IMR-90 (cell line): ENCODE results near the gene CLDN2. TPM values are rescaled to one million over a fixed set of nuclear protein-coding genes. Genes with fewer than 3 reads are reported as not detected.

Experiments used
- ATAC-seq: fragments of 200-7000 bp; cut with Tn5 transposase; 2 replicates; pipeline ENCODE4 v1.9.1; 2020; ENCODE audit warnings: low read depth, mild to moderate bottlenecking, moderate library complexity
- BruUV-seq: library from RNA; stranded (reverse); fragments of 400-500 nt; replicated peaks from 2 replicates; lab custom pipeline; 2021; lab: Mats Ljungman, UMichigan
- CTCF ChIA-PET: fragments of 300-600 bp; formaldehyde crosslinking; extraction: SDS; loops from one replicate; lab custom pipeline; 2021; ENCODE audit warnings: antibody characterized with exemption; lab: Yijun Ruan, JAX
- POLR2A ChIA-PET: fragments of 300-600 bp; sonication (Branson Sonifier 250); formaldehyde crosslinking; loops from one replicate; lab custom pipeline; 2022; ENCODE audit warnings: antibody characterized with exemption; ENCODE audit not compliant: unreplicated experiment; lab: Charles Lee
- DNase-seq: peaks from one replicate; pipeline ENCODE4 v3.0.0; 2013
- H2AFZ ChIP-seq: replicated peaks from 2 replicates; pipeline ENCODE3; 2013; ENCODE audit warnings: low read length, mild to moderate bottlenecking; ENCODE audit not compliant: poor library complexity
- H2AK5ac ChIP-seq: 2 replicates; pipeline ENCODE4 v1.6.1; 2013; ENCODE audit warnings: low read depth, low read length, inconsistent platforms
- H2AK9ac ChIP-seq: replicated peaks from 2 replicates; pipeline ENCODE3; 2013; ENCODE audit warnings: mild to moderate bottlenecking, low read depth, low read length, moderate library complexity; ENCODE audit not compliant: poor library complexity
- H2BK120ac ChIP-seq: 2 replicates; pipeline ENCODE4 v1.6.1; 2013; ENCODE audit warnings: low read depth, low read length, inconsistent platforms
- H2BK15ac ChIP-seq: 3 replicates; pipeline ENCODE4 v1.6.1; 2013; ENCODE audit warnings: low read depth, low read length, inconsistent platforms
- H2BK20ac ChIP-seq: 2 replicates; pipeline ENCODE4 v1.6.1; 2013; ENCODE audit warnings: low read depth, mild to moderate bottlenecking, inconsistent platforms, low read length, moderate library complexity
- H2BK5ac ChIP-seq: 2 replicates; pipeline ENCODE4 v1.6.1; 2013; ENCODE audit warnings: mild to moderate bottlenecking, low read depth, low read length, inconsistent platforms; ENCODE audit not compliant: poor library complexity, severe bottlenecking
- H3K14ac ChIP-seq: replicated peaks from 2 replicates; pipeline ENCODE4 v1.6.1; 2013; ENCODE audit warnings: low read depth, low read length, inconsistent platforms
- H3K18ac ChIP-seq: 2 replicates; pipeline ENCODE4 v1.6.1; 2013; ENCODE audit warnings: low read depth, low read length, control low read depth
- H3K23ac ChIP-seq: 2 replicates; pipeline ENCODE4 v1.6.1; 2013; ENCODE audit warnings: low read depth, low read length, inconsistent platforms
- H3K27ac ChIP-seq: 2 replicates; pipeline ENCODE4 v1.5.1; 2013; ENCODE audit warnings: mild to moderate bottlenecking, control low read depth, low read length; ENCODE audit not compliant: insufficient read depth
- H3K27me3 ChIP-seq: 2 replicates; pipeline ENCODE4 v1.6.1; 2013; ENCODE audit warnings: low read length; ENCODE audit not compliant: control insufficient read depth, insufficient read depth
- H3K36me3 ChIP-seq: 2 replicates; pipeline ENCODE4 v1.6.1; 2013; ENCODE audit warnings: low read length, mixed read lengths; ENCODE audit not compliant: control insufficient read depth, insufficient read depth
- H3K4ac ChIP-seq: 2 replicates; pipeline ENCODE4 v1.6.1; 2013; ENCODE audit warnings: low read depth, low read length, inconsistent platforms
- H3K4me1 ChIP-seq: 2 replicates; pipeline ENCODE4 v1.6.1; 2013; ENCODE audit warnings: low read length, mixed read lengths; ENCODE audit not compliant: control insufficient read depth, insufficient read depth
- H3K4me2 ChIP-seq: 2 replicates; pipeline ENCODE4 v1.6.1; 2013; ENCODE audit warnings: low read depth, mild to moderate bottlenecking, control low read depth, low read length, moderate library complexity
- H3K4me3 ChIP-seq: 2 replicates; pipeline ENCODE4 v1.5.1; 2013; ENCODE audit warnings: low read depth, mild to moderate bottlenecking, control low read depth, low read length, moderate library complexity; ENCODE audit not compliant: insufficient read depth
- H3K56ac ChIP-seq: 2 replicates; pipeline ENCODE4 v1.6.1; 2013; ENCODE audit warnings: low read length, inconsistent platforms; ENCODE audit not compliant: insufficient read depth; ENCODE audit errors: extremely low read depth
- H3K79me1 ChIP-seq, 2 experiments: 2 replicates each; pipeline ENCODE4 v1.6.1; 2013; ENCODE audit warnings: low read length in 2 of 2, inconsistent platforms in 1 of 2, low read depth in 1 of 2
- H3K9ac ChIP-seq: 2 replicates; pipeline ENCODE4 v1.6.1; 2013; ENCODE audit warnings: low read depth, low read length, control low read depth
- H3K9me1 ChIP-seq: 2 replicates; pipeline ENCODE4 v1.6.1; 2013; ENCODE audit warnings: low read length, inconsistent platforms; ENCODE audit not compliant: insufficient read depth
- H3K9me3 ChIP-seq: 2 replicates; pipeline ENCODE4 v1.6.1; 2013; ENCODE audit warnings: low read length; ENCODE audit not compliant: control insufficient read depth, insufficient read depth
- H4K20me1 ChIP-seq: 2 replicates; pipeline ENCODE4 v1.6.1; 2013; ENCODE audit warnings: low read length, inconsistent platforms; ENCODE audit not compliant: insufficient read depth
- H4K5ac ChIP-seq: 2 replicates; pipeline ENCODE4 v1.6.1; 2013; ENCODE audit warnings: mild to moderate bottlenecking, low read depth, low read length, control low read depth
- H4K8ac ChIP-seq, 2 experiments: 2 replicates each; pipeline ENCODE4 v1.6.1; 2013; ENCODE audit warnings: low read depth in 2 of 2, low read length in 2 of 2, control low read depth in 1 of 2, inconsistent platforms in 1 of 2
- H4K91ac ChIP-seq: 2 replicates; pipeline ENCODE4 v1.6.1; 2013; ENCODE audit warnings: low read depth, low read length, inconsistent platforms; ENCODE audit not compliant: insufficient read depth
- BHLHE40 ChIP-seq: fragments of 150-350 bp; IDR thresholded peaks from 2 replicates; pipeline ENCODE4 v1.6.1; 2016; ENCODE audit warnings: mild to moderate bottlenecking, low read depth, low read length
- CEBPB ChIP-seq: IDR thresholded peaks from 2 replicates; pipeline ENCODE4 v1.6.1; 2012; ENCODE audit warnings: low read depth, low read length, improper control_type of control experiment
- CHD1 ChIP-seq: IDR thresholded peaks from 2 replicates; pipeline ENCODE4 v1.6.1; 2012; ENCODE audit warnings: low read depth, low read length, improper control_type of control experiment
- CTCF ChIP-seq: conservative IDR thresholded peaks from 2 replicates; pipeline ENCODE4 v1.5.1; 2012; ENCODE audit warnings: mild to moderate bottlenecking, low read depth, low read length, improper control_type of control experiment
- ELK1 ChIP-seq: fragments of 150-350 bp; IDR thresholded peaks from 2 replicates; pipeline ENCODE4 v1.6.1; 2016; ENCODE audit warnings: low read depth, mild to moderate bottlenecking, low read length, moderate library complexity, borderline replicate concordance
- FOS ChIP-seq: fragments of 150-350 bp; IDR thresholded peaks from 2 replicates; pipeline ENCODE4 v1.6.1; 2016; ENCODE audit warnings: low read depth, low read length
- MAFK ChIP-seq: IDR thresholded peaks from 2 replicates; pipeline ENCODE4 v1.6.1; 2012; ENCODE audit warnings: low read depth, low read length, improper control_type of control experiment
- MAZ ChIP-seq: IDR thresholded peaks from 2 replicates; pipeline ENCODE4 v1.6.1; 2012; ENCODE audit warnings: low read depth, mild to moderate bottlenecking, low read length, improper control_type of control experiment, moderate library complexity, borderline replicate concordance
- MXI1 ChIP-seq: IDR thresholded peaks from 2 replicates; pipeline ENCODE4 v1.6.1; 2012; ENCODE audit warnings: low read depth, mild to moderate bottlenecking, low read length, moderate library complexity, borderline replicate concordance
- NFE2L2 ChIP-seq: fragments of 150-350 bp; IDR thresholded peaks from 2 replicates; pipeline ENCODE4 v1.6.1; 2016; ENCODE audit warnings: low read depth, mild to moderate bottlenecking, low read length
- POLR2A ChIP-seq: IDR thresholded peaks from 2 replicates; pipeline ENCODE4 v1.6.1; 2012; ENCODE audit warnings: mild to moderate bottlenecking, low read depth, low read length
- RAD21 ChIP-seq: IDR thresholded peaks from 2 replicates; pipeline ENCODE4 v1.6.1; 2012; ENCODE audit warnings: low read length, improper control_type of control experiment
- RCOR1 ChIP-seq: IDR thresholded peaks from 2 replicates; pipeline ENCODE4 v1.6.1; 2012; ENCODE audit warnings: mild to moderate bottlenecking, low read length, improper control_type of control experiment; ENCODE audit not compliant: insufficient replicate concordance
- RFX5 ChIP-seq: IDR thresholded peaks from 2 replicates; pipeline ENCODE4 v1.8.0; 2012; ENCODE audit warnings: low read depth, mild to moderate bottlenecking, low read length, moderate library complexity
- SMC3 ChIP-seq: fragments of 150-350 bp; IDR thresholded peaks from 2 replicates; pipeline ENCODE4 v1.6.1; 2016; ENCODE audit warnings: low read depth, mild to moderate bottlenecking, antibody characterized with exemption, low read length, moderate library complexity
- USF2 ChIP-seq: fragments of 150-350 bp; IDR thresholded peaks from 2 replicates; pipeline ENCODE4 v1.6.1; 2017; ENCODE audit warnings: mild to moderate bottlenecking, antibody characterized with exemption, low read length, low read depth
- WGBS, 2 experiments: methylation state at CpG; one replicate each; pipeline versions ENCODE4 v1.1.5 to v1.1.7; 2013; ENCODE audit warnings: missing lambda C conversion rate in 2 of 2; ENCODE audit not compliant: insufficient read length in 1 of 2; ENCODE audit errors: extremely low coverage in 2 of 2; 5-methylcytosine and 5-hydroxymethylcytosine counted together
- dilution Hi-C: fragments of 300-500 bp; cut with HindIII; formaldehyde crosslinking; loops from one replicate; pipeline ENCODE4 v1.14.3; 2018; ENCODE audit warnings: low sequenced_read_pairs; ENCODE audit not compliant: unreplicated experiment
- in situ Hi-C: fragments of 300-500 bp; cut with MboI; formaldehyde crosslinking; loops from 3 replicates; pipeline ENCODE4 v1.14.3; 2019; ENCODE audit warnings: low sequenced_read_pairs, inconsistent platforms, mixed read lengths
- intact Hi-C: fragments of 100-400 bp; cut with micrococcal nuclease; formaldehyde crosslinking; loops from 2 replicates; pipeline ENCODE4 v1.10.0; 2022
- polyA plus RNA-seq, 3 experiments: library from polyadenylated mRNA; depleted of rRNA; stranded (reverse); fragments of >200 nt; gene quantifications; 2 replicates each; pipeline ENCODE4 v1.2.3, GENCODE V29; 2012; ENCODE audit warnings: low replicate concordance in 1 of 3
- total RNA-seq: library from RNA; depleted of rRNA; stranded (reverse); fragments of >200 nt; gene quantifications from 2 replicates; pipeline ENCODE4 v1.2.3, GENCODE V29; 2012

Gene CLDN2
- total and polyA plus RNA-seq, 2 of the 4 experiments (the other 2 are of a cell fraction), result 0.03 TPM; not detected in 1

GRCh38 chrX:106917830-106918500 is 2.2 kb upstream of the CLDN2 start:
- no peak for TF ChIP-seq CHD1
- no peak for TF ChIP-seq MAFK
- TF ChIP-seq USF2, result no peak
- no peak for TF ChIP-seq MAZ
- TF ChIP-seq NFE2L2, result no peak
- TF ChIP-seq BHLHE40, result no peak
- TF ChIP-seq SMC3, result no peak
- TF ChIP-seq RFX5, result no peak
- no peak for TF ChIP-seq MXI1
- no peak for TF ChIP-seq ELK1
- TF ChIP-seq POLR2A, result no peak
- no peak for TF ChIP-seq CEBPB
- no peak for TF ChIP-seq RCOR1
- no peak for TF ChIP-seq FOS
- no peak for TF ChIP-seq CTCF
- no peak for TF ChIP-seq RAD21
- Histone ChIP-seq H3K9me1 (no peaks in the 10 kb centered on the region), H4K5ac (no peak overlapping the region), H2BK5ac (no peak overlapping the region), H2BK15ac (no peak overlapping the region), H2AK9ac (no peak overlapping the region), H3K56ac (no peak overlapping the region), H3K4ac (no peak overlapping the region), H3K9me3 (no peaks in the 10 kb centered on the region), H3K4me2 (no peak overlapping the region), H3K23ac (no peak overlapping the region), H3K9ac (no peak overlapping the region), H2BK120ac (no peak overlapping the region), H3K4me1 (no peaks in the 10 kb centered on the region), H3K18ac (no peak overlapping the region), H3K14ac (no peak overlapping the region), H2BK20ac (no peak overlapping the region), H3K27me3 (peaks cover 11% of the 10 kb centered on the region), H2AFZ (peak overlapping the region; percentile 36), H4K8ac (no peak overlapping the region), H3K79me1 (no peaks in the 10 kb centered on the region), H2AK5ac (no peak overlapping the region), H4K20me1 (no peaks in the 10 kb centered on the region), H4K91ac (no peak overlapping the region), H3K27ac (no peak overlapping the region), H3K36me3 (no peaks in the 10 kb centered on the region), H3K4me3 (no peak overlapping the region)
- 0% methylated on average over 1 of the region's 6 CpGs; no CpG with 5 or more reads in 1 of the 2 experiments for WGBS, 2 experiments
- no TSS peak for BruUV-seq
- DNase-seq (peak; percentile 71), ATAC-seq (no peak; the same call in 1 of the 2 replicates)
- in situ Hi-C loops, result no loop called here
- intact Hi-C loops, result no loop called here
- dilution Hi-C loops, result no loop called here
- CTCF ChIA-PET, result no interaction called here
- POLR2A ChIA-PET, result no interaction called here
